IMR-90 (cell line): Measurements from ENCODE around the gene DBP. TPM values are rescaled to one million over a fixed set of nuclear protein-coding genes. Genes with fewer than 3 reads are reported as not detected.
A peak's percentile ranks its signal among the peaks of the same experiment; 100 is the strongest.

ENCODE experiments used
- ATAC-seq: fragments of 200-7000 bp; cut with Tn5 transposase; 2 replicates; pipeline ENCODE4 v1.9.1; 2020; ENCODE audit warnings: low read depth, mild to moderate bottlenecking, moderate library complexity
- BruUV-seq: library from RNA; stranded (reverse); fragments of 400-500 nt; replicated peaks from 2 replicates; lab custom pipeline; 2021; lab: Mats Ljungman, UMichigan
- CTCF ChIA-PET: fragments of 300-600 bp; formaldehyde crosslinking; extraction: SDS; loops from one replicate; lab custom pipeline; 2021; ENCODE audit warnings: antibody characterized with exemption; lab: Yijun Ruan, JAX
- POLR2A ChIA-PET: fragments of 300-600 bp; sonication (Branson Sonifier 250); formaldehyde crosslinking; loops from one replicate; lab custom pipeline; 2022; ENCODE audit warnings: antibody characterized with exemption; ENCODE audit not compliant: unreplicated experiment; lab: Charles Lee
- DNase-seq: peaks from one replicate; pipeline ENCODE4 v3.0.0; 2013
- H2AFZ ChIP-seq: replicated peaks from 2 replicates; pipeline ENCODE3; 2013; ENCODE audit warnings: low read length, mild to moderate bottlenecking; ENCODE audit not compliant: poor library complexity
- H2AK5ac ChIP-seq: 2 replicates; pipeline ENCODE4 v1.6.1; 2013; ENCODE audit warnings: low read depth, low read length, inconsistent platforms
- H2AK9ac ChIP-seq: replicated peaks from 2 replicates; pipeline ENCODE3; 2013; ENCODE audit warnings: mild to moderate bottlenecking, low read depth, low read length, moderate library complexity; ENCODE audit not compliant: poor library complexity
- H2BK120ac ChIP-seq: 2 replicates; pipeline ENCODE4 v1.6.1; 2013; ENCODE audit warnings: low read depth, low read length, inconsistent platforms
- H2BK15ac ChIP-seq: 3 replicates; pipeline ENCODE4 v1.6.1; 2013; ENCODE audit warnings: low read depth, low read length, inconsistent platforms
- H2BK20ac ChIP-seq: 2 replicates; pipeline ENCODE4 v1.6.1; 2013; ENCODE audit warnings: low read depth, mild to moderate bottlenecking, inconsistent platforms, low read length, moderate library complexity
- H2BK5ac ChIP-seq: 2 replicates; pipeline ENCODE4 v1.6.1; 2013; ENCODE audit warnings: mild to moderate bottlenecking, low read depth, low read length, inconsistent platforms; ENCODE audit not compliant: poor library complexity, severe bottlenecking
- H3K14ac ChIP-seq: replicated peaks from 2 replicates; pipeline ENCODE4 v1.6.1; 2013; ENCODE audit warnings: low read depth, low read length, inconsistent platforms
- H3K18ac ChIP-seq: 2 replicates; pipeline ENCODE4 v1.6.1; 2013; ENCODE audit warnings: low read depth, low read length, control low read depth
- H3K23ac ChIP-seq: 2 replicates; pipeline ENCODE4 v1.6.1; 2013; ENCODE audit warnings: low read depth, low read length, inconsistent platforms
- H3K27ac ChIP-seq: 2 replicates; pipeline ENCODE4 v1.5.1; 2013; ENCODE audit warnings: mild to moderate bottlenecking, control low read depth, low read length; ENCODE audit not compliant: insufficient read depth
- H3K27me3 ChIP-seq: 2 replicates; pipeline ENCODE4 v1.6.1; 2013; ENCODE audit warnings: low read length; ENCODE audit not compliant: control insufficient read depth, insufficient read depth
- H3K36me3 ChIP-seq: 2 replicates; pipeline ENCODE4 v1.6.1; 2013; ENCODE audit warnings: low read length, mixed read lengths; ENCODE audit not compliant: control insufficient read depth, insufficient read depth
- H3K4ac ChIP-seq: 2 replicates; pipeline ENCODE4 v1.6.1; 2013; ENCODE audit warnings: low read depth, low read length, inconsistent platforms
- H3K4me1 ChIP-seq: 2 replicates; pipeline ENCODE4 v1.6.1; 2013; ENCODE audit warnings: low read length, mixed read lengths; ENCODE audit not compliant: control insufficient read depth, insufficient read depth
- H3K4me2 ChIP-seq: 2 replicates; pipeline ENCODE4 v1.6.1; 2013; ENCODE audit warnings: low read depth, mild to moderate bottlenecking, control low read depth, low read length, moderate library complexity
- H3K4me3 ChIP-seq: 2 replicates; pipeline ENCODE4 v1.5.1; 2013; ENCODE audit warnings: low read depth, mild to moderate bottlenecking, control low read depth, low read length, moderate library complexity; ENCODE audit not compliant: insufficient read depth
- H3K56ac ChIP-seq: 2 replicates; pipeline ENCODE4 v1.6.1; 2013; ENCODE audit warnings: low read length, inconsistent platforms; ENCODE audit not compliant: insufficient read depth; ENCODE audit errors: extremely low read depth
- H3K79me1 ChIP-seq, 2 experiments: 2 replicates each; pipeline ENCODE4 v1.6.1; 2013; ENCODE audit warnings: low read length in 2 of 2, inconsistent platforms in 1 of 2, low read depth in 1 of 2
- H3K9ac ChIP-seq: 2 replicates; pipeline ENCODE4 v1.6.1; 2013; ENCODE audit warnings: low read depth, low read length, control low read depth
- H3K9me1 ChIP-seq: 2 replicates; pipeline ENCODE4 v1.6.1; 2013; ENCODE audit warnings: low read length, inconsistent platforms; ENCODE audit not compliant: insufficient read depth
- H3K9me3 ChIP-seq: 2 replicates; pipeline ENCODE4 v1.6.1; 2013; ENCODE audit warnings: low read length; ENCODE audit not compliant: control insufficient read depth, insufficient read depth
- H4K20me1 ChIP-seq: 2 replicates; pipeline ENCODE4 v1.6.1; 2013; ENCODE audit warnings: low read length, inconsistent platforms; ENCODE audit not compliant: insufficient read depth
- H4K5ac ChIP-seq: 2 replicates; pipeline ENCODE4 v1.6.1; 2013; ENCODE audit warnings: mild to moderate bottlenecking, low read depth, low read length, control low read depth
- H4K8ac ChIP-seq, 2 experiments: 2 replicates each; pipeline ENCODE4 v1.6.1; 2013; ENCODE audit warnings: low read depth in 2 of 2, low read length in 2 of 2, control low read depth in 1 of 2, inconsistent platforms in 1 of 2
- H4K91ac ChIP-seq: 2 replicates; pipeline ENCODE4 v1.6.1; 2013; ENCODE audit warnings: low read depth, low read length, inconsistent platforms; ENCODE audit not compliant: insufficient read depth
- BHLHE40 ChIP-seq: fragments of 150-350 bp; IDR thresholded peaks from 2 replicates; pipeline ENCODE4 v1.6.1; 2016; ENCODE audit warnings: mild to moderate bottlenecking, low read depth, low read length
- CHD1 ChIP-seq: IDR thresholded peaks from 2 replicates; pipeline ENCODE4 v1.6.1; 2012; ENCODE audit warnings: low read depth, low read length, improper control_type of control experiment
- CTCF ChIP-seq: conservative IDR thresholded peaks from 2 replicates; pipeline ENCODE4 v1.5.1; 2012; ENCODE audit warnings: mild to moderate bottlenecking, low read depth, low read length, improper control_type of control experiment
- FOS ChIP-seq: fragments of 150-350 bp; IDR thresholded peaks from 2 replicates; pipeline ENCODE4 v1.6.1; 2016; ENCODE audit warnings: low read depth, low read length
- MAFK ChIP-seq: IDR thresholded peaks from 2 replicates; pipeline ENCODE4 v1.6.1; 2012; ENCODE audit warnings: low read depth, low read length, improper control_type of control experiment
- MAZ ChIP-seq: IDR thresholded peaks from 2 replicates; pipeline ENCODE4 v1.6.1; 2012; ENCODE audit warnings: low read depth, mild to moderate bottlenecking, low read length, improper control_type of control experiment, moderate library complexity, borderline replicate concordance
- MXI1 ChIP-seq: IDR thresholded peaks from 2 replicates; pipeline ENCODE4 v1.6.1; 2012; ENCODE audit warnings: low read depth, mild to moderate bottlenecking, low read length, moderate library complexity, borderline replicate concordance
- POLR2A ChIP-seq: IDR thresholded peaks from 2 replicates; pipeline ENCODE4 v1.6.1; 2012; ENCODE audit warnings: mild to moderate bottlenecking, low read depth, low read length
- RAD21 ChIP-seq: IDR thresholded peaks from 2 replicates; pipeline ENCODE4 v1.6.1; 2012; ENCODE audit warnings: low read length, improper control_type of control experiment
- RCOR1 ChIP-seq: IDR thresholded peaks from 2 replicates; pipeline ENCODE4 v1.6.1; 2012; ENCODE audit warnings: mild to moderate bottlenecking, low read length, improper control_type of control experiment; ENCODE audit not compliant: insufficient replicate concordance
- RFX5 ChIP-seq: IDR thresholded peaks from 2 replicates; pipeline ENCODE4 v1.8.0; 2012; ENCODE audit warnings: low read depth, mild to moderate bottlenecking, low read length, moderate library complexity
- SMC3 ChIP-seq: fragments of 150-350 bp; IDR thresholded peaks from 2 replicates; pipeline ENCODE4 v1.6.1; 2016; ENCODE audit warnings: low read depth, mild to moderate bottlenecking, antibody characterized with exemption, low read length, moderate library complexity
- WGBS, 2 experiments: methylation state at CpG; one replicate each; pipeline versions ENCODE4 v1.1.5 to v1.1.7; 2013; ENCODE audit warnings: missing lambda C conversion rate in 2 of 2; ENCODE audit not compliant: insufficient read length in 1 of 2; ENCODE audit errors: extremely low coverage in 2 of 2; 5-methylcytosine and 5-hydroxymethylcytosine counted together
- dilution Hi-C: fragments of 300-500 bp; cut with HindIII; formaldehyde crosslinking; loops from one replicate; pipeline ENCODE4 v1.14.3; 2018; ENCODE audit warnings: low sequenced_read_pairs; ENCODE audit not compliant: unreplicated experiment
- in situ Hi-C: fragments of 300-500 bp; cut with MboI; formaldehyde crosslinking; loops from 3 replicates; pipeline ENCODE4 v1.14.3; 2019; ENCODE audit warnings: low sequenced_read_pairs, inconsistent platforms, mixed read lengths
- intact Hi-C: fragments of 100-400 bp; cut with micrococcal nuclease; formaldehyde crosslinking; loops from 2 replicates; pipeline ENCODE4 v1.10.0; 2022
- polyA plus RNA-seq, 3 experiments: library from polyadenylated mRNA; depleted of rRNA; stranded (reverse); fragments of >200 nt; gene quantifications; 2 replicates each; pipeline ENCODE4 v1.2.3, GENCODE V29; 2012; ENCODE audit warnings: low replicate concordance in 1 of 3
- total RNA-seq: library from RNA; depleted of rRNA; stranded (reverse); fragments of >200 nt; gene quantifications from 2 replicates; pipeline ENCODE4 v1.2.3, GENCODE V29; 2012
- TF ChIP-seq, protein P1 (sequence below): fragments of 150-350 bp; IDR thresholded peaks from 2 replicates; pipeline ENCODE4 v1.6.1; 2016; ENCODE audit warnings: low read depth, mild to moderate bottlenecking, low read length, moderate library complexity, borderline replicate concordance

Gene DBP
- total and polyA plus RNA-seq, 2 of the 4 experiments (the other 2 are of a cell fraction), result 3.0 to 3.6 TPM

GRCh38 chr19:48637948-48638830, 1.0 kb upstream of the DBP start:
- peaks cover 0 to 18% of the 10 kb centered on the region in 2 experiments; a peak in 3 of 4 replicates for H3K79me1 ChIP-seq
- H3K14ac ChIP-seq, result peak overlapping the region; percentile 99
- peak overlapping the region; percentile 76 for H2BK5ac ChIP-seq
- intact Hi-C loops (no loop called here), in situ Hi-C loops (no loop called here), dilution Hi-C loops (no loop called here)
- ATAC-seq (peak; percentile 45), DNase-seq (peak; percentile 96)
- H3K4me1 ChIP-seq, result peaks cover 21% of the 10 kb centered on the region
- peak overlapping the region; percentile 48 for H3K4me3 ChIP-seq
- H4K20me1 ChIP-seq, result peaks cover 4% of the 10 kb centered on the region; the same call in 1 of the 2 replicates
- H2BK120ac ChIP-seq, result peak overlapping the region; percentile 95
- H4K8ac ChIP-seq, result peak overlapping the region; percentile 43 to 98
- no peaks in the 10 kb centered on the region for H3K9me3 ChIP-seq
- 37% methylated on average over 4 of the region's 29 CpGs; no CpG with 5 or more reads in 1 of the 2 experiments for WGBS, 2 experiments
- peak overlapping the region; percentile 96 for H3K4ac ChIP-seq
- peak overlapping the region; percentile 65 for H3K4me2 ChIP-seq
- H3K56ac ChIP-seq, result peak overlapping the region; percentile 84; the same call in 1 of the 2 replicates
- H3K36me3 ChIP-seq, result no peaks in the 10 kb centered on the region; the same call in 1 of the 2 replicates
- peak overlapping the region; percentile 77 for H4K91ac ChIP-seq
- peak overlapping the region; percentile 81 for H3K27ac ChIP-seq
- H3K27me3 ChIP-seq, result no peaks in the 10 kb centered on the region
- ChIA-PET POLR2A (interaction anchor here (0.5 kb wide), 1 partner anchor 60 kb away, joined by 3 read pairs; no protein-coding TSS in a partner anchor), CTCF (no interaction called here)
- H2BK15ac ChIP-seq, result peak overlapping the region; percentile 89
- H2AFZ ChIP-seq, result peak overlapping the region; percentile 95
- peak overlapping the region; percentile 93 for H3K23ac ChIP-seq
- peak overlapping the region; percentile 96 for H2BK20ac ChIP-seq
- peak overlapping the region; percentile 71 for H3K18ac ChIP-seq
- peak overlapping the region; percentile 89 for H2AK9ac ChIP-seq
- H3K9me1 ChIP-seq, result peaks cover 21% of the 10 kb centered on the region
- BruUV-seq, result no TSS peak
- H2AK5ac ChIP-seq, result peak overlapping the region; percentile 95
- H4K5ac ChIP-seq, result peak overlapping the region; percentile 82
- peak overlapping the region; percentile 60 for H3K9ac ChIP-seq
- TF ChIP-seq RFX5, result no peak
- peak; percentile 27; the same call in 1 of the 2 replicates for TF ChIP-seq CTCF
- TF ChIP-seq SMC3, result no peak
- TF ChIP-seq, protein P1, sequence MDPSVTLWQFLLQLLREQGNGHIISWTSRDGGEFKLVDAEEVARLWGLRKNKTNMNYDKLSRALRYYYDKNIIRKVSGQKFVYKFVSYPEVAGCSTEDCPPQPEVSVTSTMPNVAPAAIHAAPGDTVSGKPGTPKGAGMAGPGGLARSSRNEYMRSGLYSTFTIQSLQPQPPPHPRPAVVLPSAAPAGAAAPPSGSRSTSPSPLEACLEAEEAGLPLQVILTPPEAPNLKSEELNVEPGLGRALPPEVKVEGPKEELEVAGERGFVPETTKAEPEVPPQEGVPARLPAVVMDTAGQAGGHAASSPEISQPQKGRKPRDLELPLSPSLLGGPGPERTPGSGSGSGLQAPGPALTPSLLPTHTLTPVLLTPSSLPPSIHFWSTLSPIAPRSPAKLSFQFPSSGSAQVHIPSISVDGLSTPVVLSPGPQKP, result no peak
- no peak for TF ChIP-seq FOS
- TF ChIP-seq MAZ, result peak; percentile 27; the same call in 1 of the 2 replicates
- TF ChIP-seq CHD1, result peak; percentile 91; the same call in 1 of the 2 replicates
- TF ChIP-seq MXI1, result no peak
- no peak for TF ChIP-seq RAD21
- TF ChIP-seq POLR2A, result no peak
- TF ChIP-seq RCOR1, result no peak
- TF ChIP-seq MAFK, result no peak
- TF ChIP-seq BHLHE40, result peak; percentile 97
